Pancreas (tissue), 10 donors: ENCODE results near the gene BPGM. TPM values are rescaled to one million over a fixed set of nuclear protein-coding genes. Genes with fewer than 3 reads are reported as not detected.

Experiments used
- ATAC-seq, 4 donors: fragments of 200-7000 bp; cut with Tn5 transposase; one replicate each; pipeline versions ENCODE4 v1.8.0 to v1.9.1; 2020; ENCODE audit warnings: mild to moderate bottlenecking in 4 of 4, moderate library complexity in 4 of 4
- DNase-seq, 6 donors: peaks; one replicate each; pipeline ENCODE4 v3.0.0-alpha.2; 2020
- FAIRE-seq: peaks from 2 replicates; lab custom pipeline; 2012; peaks lifted over from hg19 to GRCh38; lab: Jason Lieb, UNC
- H3K27ac ChIP-seq, 4 donors: fragments of 200-600 bp; sonication (generic); 1 replicate in 3 of 4; 2 replicates in 1 of 4; pipeline versions ENCODE4 v1.5.0 to v1.8.0; 2020
- H3K27me3 ChIP-seq, 4 donors: fragments of 200-600 bp; one replicate each; pipeline ENCODE4 v1.8.0; 2021
- H3K36me3 ChIP-seq, 3 donors: fragments of 200-600 bp; sonication (generic) in 1 of 3; one replicate each; pipeline versions ENCODE4 v1.5.0 to v1.8.0; 2020 to 2021
- H3K4me1 ChIP-seq, 3 donors: fragments of 200-600 bp; one replicate each; pipeline ENCODE4 v1.8.0; 2021
- H3K4me3 ChIP-seq, 4 donors: fragments of 200-600 bp; sonication (generic) in 2 of 4; one replicate each; pipeline versions ENCODE4 v1.5.0 to v1.8.0; 2020 to 2021
- H3K9me3 ChIP-seq, 4 donors: fragments of 200-600 bp; one replicate each; pipeline ENCODE4 v1.8.0; 2021
- WGBS, 2 donors: extraction: QIAGEN DNeasy Blood & Tissue Kit; methylation state at CpG; one replicate each; pipeline ENCODE4 v1.1.7; 2013; 5-methylcytosine and 5-hydroxymethylcytosine counted together
- intact Hi-C, 3 donors: fragments of 100-400 bp; cut with DNase I; formaldehyde crosslinking; loops; one replicate each; pipeline versions ENCODE4 v1.11.1 to v1.14.2; 2022
- polyA plus RNA-seq, 2 donors: library from polyadenylated mRNA; stranded (reverse); fragments of 200-250 nt; gene quantifications; one replicate each; pipeline ENCODE4 v1.2.3, GENCODE V29; 2013
- total RNA-seq, 6 donors: library from RNA; stranded (reverse); fragmentation: NEBNext Ultra II Directional in 4 of 6; extraction: Animal tissue kit (Norgen Biotek cat#: 25700) in 4 of 6; gene quantifications; one replicate each; pipeline versions ENCODE4 v1.2.1 to v1.2.4, GENCODE V29; 2021 to 2023
- TF ChIP-seq, protein P1 (sequence below), 4 donors: fragments of 200-600 bp; sonication (generic) in 3 of 4; IDR thresholded peaks; one replicate each; pipeline versions ENCODE4 v1.5.0 to v1.8.0; 2021; ENCODE audit warnings: antibody characterized with exemption in 4 of 4
- donor health status: healthy with polysubstance abuse.
- donor health status: DM: no; HTN: no; CAD: no; lungs with moderate emphysema.
- donor health status: DM: no; HTN: no; CAD: no.
- donor health status: control.
- donor health status: control.
- donor health status: Bipolar disorder and iron deficiency.
- donor health status: DM: yes; HTN: yes; CAD: no.
- donor health status: DM: no; HTN: no; CAD: no.
- donor health status: DM: no; HTN: no; CAD: no.
- donor health status: DM: yes; HTN: yes; CAD: no.

BPGM gene
- total and polyA plus RNA-seq, 8 donors: 2.8 to 10.0 (median 6.9) TPM

DNA sequence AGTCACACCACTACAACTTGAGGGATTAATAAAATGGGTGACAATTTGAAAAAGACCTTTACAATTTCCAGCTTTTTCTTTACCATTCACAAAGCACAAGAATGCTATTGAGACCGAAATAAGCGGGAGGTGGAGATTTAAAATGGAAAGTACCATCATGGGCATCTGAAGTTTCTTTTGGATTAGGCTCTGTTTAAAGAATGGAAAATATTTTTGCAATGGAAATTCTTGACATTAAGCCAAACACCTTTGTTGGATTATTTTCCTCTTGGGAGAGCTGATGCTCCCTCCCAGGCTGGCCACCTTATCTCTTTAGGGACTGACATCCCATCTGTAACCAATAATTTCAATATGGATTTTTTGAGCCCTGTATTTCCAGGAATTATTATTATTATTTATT is 62.5 kb downstream of the BPGM start:
- no peaks in the 10 kb centered on the region for H3K36me3 ChIP-seq
- no peaks in the 10 kb centered on the region for H3K27me3 ChIP-seq
- WGBS, 2 donors: 74 to 75% methylated on average over 2 of the region's 2 CpGs
- DNase-seq (no peak), ATAC-seq (no peak), FAIRE-seq (no peak)
- H3K4me1 ChIP-seq: no peaks in the 10 kb centered on the region
- no peaks in the 10 kb centered on the region for H3K9me3 ChIP-seq
- H3K27ac ChIP-seq: no peak overlapping the region
- intact Hi-C loops: no loop called here
- TF ChIP-seq, protein P1, sequence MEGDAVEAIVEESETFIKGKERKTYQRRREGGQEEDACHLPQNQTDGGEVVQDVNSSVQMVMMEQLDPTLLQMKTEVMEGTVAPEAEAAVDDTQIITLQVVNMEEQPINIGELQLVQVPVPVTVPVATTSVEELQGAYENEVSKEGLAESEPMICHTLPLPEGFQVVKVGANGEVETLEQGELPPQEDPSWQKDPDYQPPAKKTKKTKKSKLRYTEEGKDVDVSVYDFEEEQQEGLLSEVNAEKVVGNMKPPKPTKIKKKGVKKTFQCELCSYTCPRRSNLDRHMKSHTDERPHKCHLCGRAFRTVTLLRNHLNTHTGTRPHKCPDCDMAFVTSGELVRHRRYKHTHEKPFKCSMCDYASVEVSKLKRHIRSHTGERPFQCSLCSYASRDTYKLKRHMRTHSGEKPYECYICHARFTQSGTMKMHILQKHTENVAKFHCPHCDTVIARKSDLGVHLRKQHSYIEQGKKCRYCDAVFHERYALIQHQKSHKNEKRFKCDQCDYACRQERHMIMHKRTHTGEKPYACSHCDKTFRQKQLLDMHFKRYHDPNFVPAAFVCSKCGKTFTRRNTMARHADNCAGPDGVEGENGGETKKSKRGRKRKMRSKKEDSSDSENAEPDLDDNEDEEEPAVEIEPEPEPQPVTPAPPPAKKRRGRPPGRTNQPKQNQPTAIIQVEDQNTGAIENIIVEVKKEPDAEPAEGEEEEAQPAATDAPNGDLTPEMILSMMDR (IDR thresholded peaks at IDR 0.05): no peak
- H3K4me3 ChIP-seq: no peak overlapping the region

DNA sequence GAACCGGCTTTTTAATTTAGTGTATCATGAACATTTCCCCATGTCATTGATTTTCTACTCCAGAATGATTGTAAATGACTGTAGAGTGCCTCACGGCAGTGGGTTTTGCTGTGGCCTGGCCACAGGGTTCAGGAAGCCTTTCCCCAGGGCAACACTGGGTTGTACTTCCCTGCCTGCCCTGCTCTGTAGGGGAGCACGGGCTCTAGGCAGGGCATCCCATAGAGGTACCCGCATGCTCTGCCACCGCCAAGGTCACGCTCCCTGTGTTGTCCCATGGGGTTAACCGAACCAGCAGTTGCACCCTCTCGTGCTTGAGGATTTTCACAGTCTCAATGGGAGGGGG is 63.8 kb downstream of the BPGM start:
- 59 to 61% methylated on average over 8 of the region's 8 CpGs for WGBS, 2 donors
- no peaks in the 10 kb centered on the region for H3K9me3 ChIP-seq
- H3K27ac ChIP-seq: no peak overlapping the region
- FAIRE-seq (no peak), DNase-seq (no peak), ATAC-seq (no peak)
- no peak overlapping the region for H3K4me3 ChIP-seq
- H3K4me1 ChIP-seq: no peaks in the 10 kb centered on the region
- TF ChIP-seq, protein P1 (IDR thresholded peaks at IDR 0.05): no peak
- H3K36me3 ChIP-seq: no peaks in the 10 kb centered on the region
- intact Hi-C loops: no loop called here
- no peaks in the 10 kb centered on the region for H3K27me3 ChIP-seq

DNA sequence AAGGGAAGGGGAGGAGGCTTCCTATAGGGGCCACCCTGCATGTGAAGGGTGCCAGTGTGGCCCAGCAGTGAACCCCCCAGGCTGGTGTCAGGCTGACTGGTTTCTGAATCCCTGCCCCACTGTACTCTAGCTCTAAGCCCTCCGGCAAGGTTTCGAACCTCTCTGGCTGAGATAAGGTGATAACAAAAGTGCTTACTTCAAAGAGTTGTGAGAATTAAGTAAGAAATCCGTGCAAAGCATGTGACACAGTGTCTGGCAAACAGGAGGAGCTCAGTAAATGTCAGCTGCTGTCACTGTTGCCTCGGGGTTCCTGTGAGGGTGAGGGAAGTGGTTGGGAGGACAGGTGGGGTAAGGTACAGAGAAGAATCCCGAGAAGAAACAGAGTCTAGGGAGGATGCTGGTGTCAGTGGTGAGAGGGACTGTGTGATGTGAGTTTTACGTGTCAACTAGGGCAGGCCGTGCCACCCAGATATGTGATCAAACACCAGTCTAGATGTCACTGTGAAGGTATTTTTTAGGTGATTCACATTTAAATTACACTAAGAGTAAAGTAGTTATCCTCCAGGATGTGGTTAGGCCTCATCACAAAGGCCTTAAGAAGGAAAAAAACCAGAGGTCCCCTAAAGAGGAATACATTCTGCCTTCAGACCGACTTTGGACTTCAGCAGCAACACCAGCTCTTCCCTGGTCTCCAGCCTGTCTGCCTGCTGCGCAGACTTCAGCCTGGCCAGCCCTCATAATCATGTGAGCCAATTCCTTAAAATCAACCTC is 64.4 kb downstream of the BPGM start:
- Histone ChIP-seq H3K36me3 (no peaks in the 10 kb centered on the region), H3K27me3 (no peaks in the 10 kb centered on the region), H3K4me1 (no peaks in the 10 kb centered on the region), H3K4me3 (no peak overlapping the region), H3K27ac (no peak overlapping the region), H3K9me3 (no peaks in the 10 kb centered on the region)
- intact Hi-C loops: no loop called here
- TF ChIP-seq, protein P1 (IDR thresholded peaks at IDR 0.05): no peak
- ATAC-seq: no peak
- 58 to 60% methylated on average over 9 of the region's 9 CpGs for WGBS, 2 donors
- FAIRE-seq: no peak
- DNase-seq: no peak

DNA sequence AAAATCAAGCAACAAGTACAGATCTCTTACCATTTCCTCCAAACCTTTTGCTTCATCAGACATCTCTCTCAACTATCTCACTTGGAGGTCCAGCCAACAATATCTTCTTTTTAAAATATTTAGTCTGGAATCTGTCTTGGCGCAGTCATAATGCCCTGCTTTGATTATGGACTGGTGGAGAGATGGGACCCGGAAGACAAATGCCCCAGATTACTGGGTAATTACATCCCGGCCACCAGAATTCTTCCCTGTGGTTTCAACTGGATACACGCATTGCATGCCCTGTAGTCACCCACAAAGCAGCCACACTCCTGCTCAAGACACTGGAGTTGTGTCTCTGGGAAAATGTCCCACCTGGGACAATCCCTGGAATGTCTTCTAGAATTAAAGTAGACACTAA is 65.5 kb downstream of the BPGM start:
- WGBS, 2 donors: 88 to 90% methylated on average over 4 of the region's 4 CpGs
- Histone ChIP-seq H3K27ac (no peak overlapping the region), H3K27me3 (no peaks in the 10 kb centered on the region), H3K4me1 (no peaks in the 10 kb centered on the region), H3K4me3 (no peak overlapping the region), H3K36me3 (no peaks in the 10 kb centered on the region), H3K9me3 (no peaks in the 10 kb centered on the region)
- TF ChIP-seq, protein P1 (IDR thresholded peaks at IDR 0.05): no peak
- FAIRE-seq (no peak), ATAC-seq (no peak), DNase-seq (no peak)
- intact Hi-C loops: no loop called here

DNA sequence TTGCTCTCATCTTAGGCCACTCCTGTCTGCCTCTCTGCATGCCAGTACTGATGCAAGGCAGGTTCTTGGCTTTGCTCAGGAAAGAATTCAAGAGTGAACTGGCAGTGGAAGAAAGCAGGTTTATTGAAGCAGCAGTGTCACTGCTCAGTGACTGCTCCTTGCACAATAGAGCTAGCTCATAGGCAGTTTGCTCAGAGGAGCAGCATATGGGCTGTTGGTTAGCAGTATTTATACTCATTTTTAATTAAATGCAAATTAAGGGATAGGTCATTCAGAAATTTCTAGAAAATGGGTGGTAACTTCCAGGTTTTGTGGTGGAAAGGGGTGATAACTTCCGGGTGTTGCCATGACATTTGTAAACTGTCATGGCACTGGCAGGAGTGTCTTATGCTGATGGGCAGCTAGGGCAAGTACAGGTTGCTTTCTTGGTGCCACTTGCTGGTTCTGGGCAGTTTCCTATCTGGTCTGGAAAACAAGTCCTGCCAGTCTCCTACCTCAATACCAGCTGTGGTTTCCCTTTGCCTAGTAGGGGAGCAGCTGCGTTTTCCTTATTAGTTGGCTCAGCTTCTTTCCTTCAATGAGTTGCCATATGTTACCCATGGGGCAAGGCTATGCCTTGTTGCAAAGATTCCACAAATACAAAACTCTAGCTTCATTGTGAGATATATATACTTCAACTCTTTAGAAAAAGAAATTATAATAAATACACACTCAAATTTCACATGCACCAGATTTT is 68.0 kb downstream of the BPGM start:
- no peaks in the 10 kb centered on the region for H3K9me3 ChIP-seq
- no peak overlapping the region for H3K4me3 ChIP-seq
- H3K4me1 ChIP-seq: no peaks in the 10 kb centered on the region
- DNase-seq: no peak
- TF ChIP-seq, protein P1 (IDR thresholded peaks at IDR 0.05): no peak
- intact Hi-C loops: no loop called here
- ATAC-seq: no peak
- no peak overlapping the region for H3K27ac ChIP-seq
- no peaks in the 10 kb centered on the region for H3K27me3 ChIP-seq
- 62 to 68% methylated on average over 2 of the region's 2 CpGs for WGBS, 2 donors
- H3K36me3 ChIP-seq: no peaks in the 10 kb centered on the region
- no peak for FAIRE-seq
